MM.1S (cell line): ENCODE measurements around the gene PHF23.
A peak's percentile ranks its signal among the peaks of the same experiment; 100 is the strongest.

Experiments
- DNase-seq: peaks from one replicate; pipeline ENCODE4 v3.0.0-alpha.2; 2015
- H2AFZ ChIP-seq: fragments of 300-600 bp; sonication (generic); 2 replicates; pipeline ENCODE4 v1.6.0; 2016; ENCODE audit warnings: antibody characterized with exemption, low read length
- H3F3A ChIP-seq: fragments of 300-600 bp; sonication (generic); 2 replicates; pipeline ENCODE4 v1.6.1; 2016; ENCODE audit warnings: mild to moderate bottlenecking, antibody characterized with exemption, low read length, moderate library complexity, mixed read lengths; ENCODE audit not compliant: insufficient read depth
- H3K27ac ChIP-seq: fragments of 300-600 bp; sonication (generic); 2 replicates; pipeline ENCODE4 v1.5.1; 2016; ENCODE audit warnings: mild to moderate bottlenecking, low read length
- H3K27me3 ChIP-seq: fragments of 300-600 bp; sonication (generic); replicated peaks from 2 replicates; pipeline ENCODE4 v1.6.0; 2016; ENCODE audit warnings: low read length; ENCODE audit not compliant: insufficient read depth
- H3K36me3 ChIP-seq: fragments of 300-600 bp; sonication (generic); replicated peaks from 2 replicates; pipeline ENCODE4 v1.6.1; 2016; ENCODE audit warnings: mild to moderate bottlenecking, low read length, mixed read lengths; ENCODE audit not compliant: insufficient read depth
- H3K4me1 ChIP-seq: fragments of 300-600 bp; sonication (generic); 2 replicates; pipeline ENCODE4 v1.6.1; 2016; ENCODE audit warnings: low read length, mixed read lengths
- H3K4me2 ChIP-seq: fragments of 300-600 bp; sonication (generic); 2 replicates; pipeline ENCODE4 v1.6.0; 2016; ENCODE audit warnings: low read depth, low read length
- H3K4me3 ChIP-seq: fragments of 300-600 bp; sonication (generic); 2 replicates; pipeline ENCODE4 v1.5.1; 2016; ENCODE audit warnings: low read length, mixed read lengths
- H3K79me2 ChIP-seq: fragments of 300-600 bp; sonication (generic); 2 replicates; pipeline ENCODE4 v1.6.1; 2016; ENCODE audit warnings: mixed run types, low read length, mixed read lengths
- H3K9ac ChIP-seq: fragments of 300-600 bp; sonication (generic); 2 replicates; pipeline ENCODE4 v1.6.1; 2016; ENCODE audit warnings: low read length, mixed read lengths
- H3K9me2 ChIP-seq: fragments of 300-600 bp; sonication (generic); replicated peaks from 2 replicates; pipeline ENCODE4 v1.6.1; 2016; ENCODE audit warnings: mild to moderate bottlenecking, low read length, mixed read lengths; ENCODE audit not compliant: insufficient read depth
- H3K9me3 ChIP-seq: fragments of 300-600 bp; sonication (generic); replicated peaks from 2 replicates; pipeline ENCODE4 v1.6.1; 2016; ENCODE audit warnings: mild to moderate bottlenecking, low read length, mixed read lengths; ENCODE audit not compliant: insufficient read depth
- H4K20me1 ChIP-seq: fragments of 300-600 bp; sonication (generic); 2 replicates; pipeline ENCODE4 v1.6.1; 2016; ENCODE audit warnings: mild to moderate bottlenecking, low read length, moderate library complexity, mixed read lengths; ENCODE audit not compliant: insufficient read depth
- EZH2 ChIP-seq: fragments of 300-600 bp; sonication (generic); optimal IDR thresholded peaks from 2 replicates; pipeline ENCODE3; 2017; ENCODE audit warnings: low read depth, mild to moderate bottlenecking, antibody characterized with exemption, low read length, mixed read lengths
- EZH2phosphoT487 ChIP-seq: fragments of 300-600 bp; sonication (generic); IDR thresholded peaks from 2 replicates; pipeline ENCODE4 v1.6.1; 2018; ENCODE audit warnings: antibody characterized with exemption, low read length
- TF ChIP-seq, protein P1 (sequence below): fragments of 300-600 bp; sonication (generic); IDR thresholded peaks from 2 replicates; pipeline ENCODE4 v1.5.1; 2016; ENCODE audit warnings: antibody characterized with exemption, low read length, mixed read lengths

Gene PHF23

GRCh38 chr17:7236808-7237207 lies 2.4 kb downstream of the PHF23 start:
- DNase-seq, result no peak
- Histone ChIP-seq H3K4me2 (no peak overlapping the region), H4K20me1 (no peaks in the 10 kb centered on the region), H3K36me3 (no peaks in the 10 kb centered on the region; the same call in 1 of the 2 replicates), H3K9ac (no peak overlapping the region), H2AFZ (no peak overlapping the region), H3F3A (peaks cover 45% of the 10 kb centered on the region), H3K4me1 (peaks cover 34% of the 10 kb centered on the region), H3K79me2 (peaks cover 86% of the 10 kb centered on the region), H3K27me3 (no peaks in the 10 kb centered on the region), H3K27ac (no peak overlapping the region), H3K4me3 (no peak overlapping the region), H3K9me2 (no peaks in the 10 kb centered on the region), H3K9me3 (no peaks in the 10 kb centered on the region)
- no peak for TF ChIP-seq EZH2phosphoT487
- TF ChIP-seq, protein P1, sequence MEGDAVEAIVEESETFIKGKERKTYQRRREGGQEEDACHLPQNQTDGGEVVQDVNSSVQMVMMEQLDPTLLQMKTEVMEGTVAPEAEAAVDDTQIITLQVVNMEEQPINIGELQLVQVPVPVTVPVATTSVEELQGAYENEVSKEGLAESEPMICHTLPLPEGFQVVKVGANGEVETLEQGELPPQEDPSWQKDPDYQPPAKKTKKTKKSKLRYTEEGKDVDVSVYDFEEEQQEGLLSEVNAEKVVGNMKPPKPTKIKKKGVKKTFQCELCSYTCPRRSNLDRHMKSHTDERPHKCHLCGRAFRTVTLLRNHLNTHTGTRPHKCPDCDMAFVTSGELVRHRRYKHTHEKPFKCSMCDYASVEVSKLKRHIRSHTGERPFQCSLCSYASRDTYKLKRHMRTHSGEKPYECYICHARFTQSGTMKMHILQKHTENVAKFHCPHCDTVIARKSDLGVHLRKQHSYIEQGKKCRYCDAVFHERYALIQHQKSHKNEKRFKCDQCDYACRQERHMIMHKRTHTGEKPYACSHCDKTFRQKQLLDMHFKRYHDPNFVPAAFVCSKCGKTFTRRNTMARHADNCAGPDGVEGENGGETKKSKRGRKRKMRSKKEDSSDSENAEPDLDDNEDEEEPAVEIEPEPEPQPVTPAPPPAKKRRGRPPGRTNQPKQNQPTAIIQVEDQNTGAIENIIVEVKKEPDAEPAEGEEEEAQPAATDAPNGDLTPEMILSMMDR, result no peak
- no peak for TF ChIP-seq EZH2

DNA sequence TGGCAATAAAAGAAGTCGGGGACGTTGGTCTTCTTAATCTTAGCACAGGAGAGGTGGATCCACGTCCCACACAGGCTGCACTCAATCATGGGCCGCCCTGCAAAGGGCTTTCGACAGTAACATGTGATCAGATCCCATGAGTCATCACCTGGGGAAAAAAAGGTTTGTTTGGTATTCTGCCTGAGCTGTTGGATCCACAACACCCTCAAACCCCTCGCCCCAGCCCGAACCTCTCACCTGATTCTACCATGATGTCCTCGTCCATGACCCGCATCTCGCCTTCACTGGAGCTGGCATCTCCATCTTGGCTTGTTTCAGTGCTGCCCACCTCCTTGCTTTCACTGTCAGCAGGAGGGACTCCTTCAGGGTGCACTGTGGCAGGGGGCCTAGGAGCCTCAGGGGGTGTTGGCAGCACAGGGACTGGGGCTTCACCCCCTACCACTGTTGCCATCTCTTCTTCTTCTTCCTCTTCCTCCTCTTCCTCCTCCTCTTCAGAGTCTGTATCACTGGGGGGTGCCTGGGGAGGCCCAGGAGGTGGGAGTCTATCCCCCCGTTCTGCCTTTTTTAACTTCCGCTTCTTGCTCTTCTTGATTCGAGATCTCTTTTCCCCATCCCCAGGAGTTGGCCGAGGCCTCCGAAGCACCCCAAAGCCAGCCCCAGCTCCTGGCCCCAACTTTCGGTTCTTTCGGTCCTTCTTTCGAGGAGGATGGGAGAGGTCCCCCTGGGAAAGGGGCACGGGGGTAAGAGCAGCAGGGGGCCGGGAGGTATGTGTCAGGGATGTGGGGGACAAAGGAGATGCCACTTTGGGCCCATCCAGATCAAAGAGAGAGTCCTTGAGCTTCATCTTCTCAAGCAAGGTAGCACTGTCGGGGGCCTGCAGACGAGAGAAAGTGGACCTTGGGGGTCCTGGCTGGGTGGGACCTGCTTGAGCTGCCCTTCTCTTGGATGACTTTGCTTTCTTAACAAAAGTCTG lies 3.3 kb downstream of the PHF23 start:
- TF ChIP-seq EZH2 (no peak), EZH2phosphoT487 (no peak)
- TF ChIP-seq, protein P1, result no peak
- H3F3A ChIP-seq, result peaks cover 36% of the 10 kb centered on the region
- no peak overlapping the region for H2AFZ ChIP-seq
- no peaks in the 10 kb centered on the region for H3K9me3 ChIP-seq
- no peak overlapping the region for H3K27ac ChIP-seq
- no peak overlapping the region for H3K4me3 ChIP-seq
- no peaks in the 10 kb centered on the region; the same call in 1 of the 2 replicates for H3K36me3 ChIP-seq
- no peak overlapping the region for H3K9ac ChIP-seq
- H3K4me1 ChIP-seq, result peaks cover 31% of the 10 kb centered on the region
- no peak for DNase-seq
- H3K79me2 ChIP-seq, result peaks cover 84% of the 10 kb centered on the region
- H3K27me3 ChIP-seq, result no peaks in the 10 kb centered on the region
- no peaks in the 10 kb centered on the region for H3K9me2 ChIP-seq
- no peaks in the 10 kb centered on the region for H4K20me1 ChIP-seq
- H3K4me2 ChIP-seq, result peak overlapping the region; percentile 97

DNA sequence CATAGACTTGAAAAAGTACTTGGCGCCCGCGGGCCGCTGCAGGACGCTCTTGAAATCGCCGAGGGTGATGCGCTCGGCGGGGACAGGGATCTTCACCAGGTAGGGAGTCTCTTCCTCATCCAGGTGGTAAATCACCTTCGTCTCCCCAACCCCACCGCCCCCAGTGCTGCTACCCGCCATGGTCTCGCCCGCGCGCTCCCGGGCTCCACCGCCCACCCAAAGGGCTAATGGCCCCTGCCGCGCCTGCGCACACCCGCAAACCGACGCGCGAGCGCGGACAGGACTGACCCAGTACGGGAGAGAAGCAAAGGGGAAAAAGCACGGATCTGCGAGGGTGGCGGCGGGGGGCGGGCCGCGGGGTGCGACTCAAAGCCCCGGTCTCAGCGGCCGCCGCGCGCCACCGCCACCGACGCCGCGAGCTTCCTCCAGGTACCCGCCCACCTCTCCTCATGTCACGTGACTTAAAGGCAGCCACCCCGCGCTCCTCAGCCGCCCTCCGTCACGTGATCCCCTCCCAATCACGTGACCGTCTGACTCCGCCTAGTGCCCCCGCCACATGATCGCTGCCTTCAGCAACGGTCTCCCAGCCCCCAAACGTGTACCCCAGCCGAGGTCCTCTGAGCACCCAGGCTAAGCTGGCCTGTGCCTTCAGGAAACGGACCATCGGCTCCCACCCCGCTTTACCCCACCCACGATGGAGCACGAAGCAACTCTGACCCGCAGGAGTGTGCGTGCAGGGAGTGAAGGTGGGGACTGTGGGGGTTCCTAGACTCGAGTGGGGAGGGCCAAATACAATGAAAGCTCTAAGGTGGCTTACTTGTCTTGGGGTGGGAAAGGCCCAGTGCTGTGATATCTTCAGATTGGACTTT lies 4.9 kb downstream of the PHF23 start, which contains the start of gene DVL2:
TSS of gene DVL2 (minus strand) at position 435 of the 869 bp plus-strand sequence. CDS start at position 180, 255 bp downstream.
- H3F3A ChIP-seq, result peaks cover 25% of the 10 kb centered on the region
- peak within 1 kb of the TSS; percentile 99 for H3K4me3 ChIP-seq
- H2AFZ ChIP-seq, result peak within 1 kb of the TSS; percentile 86
- peak within 1 kb of the TSS; percentile 46; the same call in 1 of the 2 replicates for H3K27ac ChIP-seq
- peaks cover 86% of the 10 kb centered on the region for H3K79me2 ChIP-seq
- H3K9me2 ChIP-seq, result no peaks in the 10 kb centered on the region
- peaks cover 19% of the 10 kb centered on the region for H3K4me1 ChIP-seq
- H3K4me2 ChIP-seq, result peak within 1 kb of the TSS; percentile 97
- no peaks in the 10 kb centered on the region for H3K27me3 ChIP-seq
- no peaks in the 10 kb centered on the region for H3K9me3 ChIP-seq
- TF ChIP-seq, protein P1, result no peak
- TF ChIP-seq EZH2, result no peak
- no peak for TF ChIP-seq EZH2phosphoT487
- no peaks in the 10 kb centered on the region; the same call in 1 of the 2 replicates for H3K36me3 ChIP-seq
- no peaks in the 10 kb centered on the region for H4K20me1 ChIP-seq
- DNase-seq, result peak; percentile 95
- H3K9ac ChIP-seq, result peak within 1 kb of the TSS; percentile 79
